Ovary (tissue), 9 donors: Measurements from ENCODE around the gene TESMIN. TPM values are rescaled to one million over a fixed set of nuclear protein-coding genes. Genes with fewer than 3 reads are reported as not detected.

ENCODE experiments used
- DNase-seq, 5 donors: peaks; one replicate each; pipeline ENCODE4 v3.0.0-alpha.2; 2019 to 2020
- H3K27ac ChIP-seq, 2 donors: fragments of 200-600 bp; one replicate each; pipeline versions ENCODE4 v1.5.1 to v1.8.0; 2019 to 2022
- H3K27me3 ChIP-seq: fragments of 200-600 bp; one replicate; pipeline ENCODE4 v1.8.0; 2022
- H3K36me3 ChIP-seq: fragments of 200-600 bp; sonication (generic); one replicate; pipeline ENCODE4 v1.5.1; 2019
- H3K4me1 ChIP-seq: one replicate; pipeline ENCODE4 v1.8.1; 2013; ENCODE audit warnings: mild to moderate bottlenecking, moderate library complexity; ENCODE audit not compliant: insufficient read depth
- H3K4me3 ChIP-seq: fragments of 200-600 bp; sonication (generic); one replicate; pipeline ENCODE4 v1.5.1; 2017
- H3K9me3 ChIP-seq, 2 donors: fragments of 200-600 bp in 1 of 2; sonication (generic) in 1 of 2; one replicate each; pipeline versions ENCODE4 v1.5.1 to v1.8.1; 2013 to 2019; ENCODE audit warnings: mild to moderate bottlenecking in 1 of 2, moderate library complexity in 1 of 2
- EP300 ChIP-seq: sonication (generic); formaldehyde crosslinking; IDR thresholded peaks from one replicate; pipeline ENCODE4 v1.6.1; 2017; ENCODE audit warnings: antibody characterized with exemption
- POLR2A ChIP-seq: fragments of 450-650 bp; IDR thresholded peaks from one replicate; pipeline ENCODE4 v1.6.1; 2017; ENCODE audit warnings: antibody characterized with exemption, mild to moderate bottlenecking, moderate library complexity
- WGBS, 3 donors: extraction: QIAGEN DNeasy Blood & Tissue Kit in 1 of 3; methylation state at CpG; one replicate each; pipeline versions ENCODE4 v1.1.5 to v1.1.7; 2013 to 2017; 5-methylcytosine and 5-hydroxymethylcytosine counted together
- intact Hi-C, 4 donors: fragments of 100-400 bp; cut with DNase I; formaldehyde crosslinking; loops; one replicate each; pipeline versions ENCODE4 v1.11.0 to v1.15.1; 2022 to 2023
- polyA plus RNA-seq, 2 donors: library from polyadenylated mRNA; stranded (reverse); fragments of 200-250 nt in 1 of 2; fragments of 350-450 nt in 1 of 2; fragmentation: Illumina TruSeq in 1 of 2; extraction: RNeasy Lipid Tissue Mini Kit (QIAGEN cat#74804) in 1 of 2; gene quantifications; one replicate each; pipeline ENCODE4 v1.2.3, GENCODE V29; 2013 to 2014
- total RNA-seq, 7 donors: library from RNA; depleted of rRNA in 2 of 7; stranded (reverse); fragments of >200 nt in 2 of 7; fragmentation: NEBNext Ultra II Directional in 3 of 7; extraction: Animal tissue kit (Norgen Biotek cat#: 25700) in 3 of 7; gene quantifications; one replicate each; pipeline versions ENCODE4 v1.1.0 to v1.2.4, GENCODE V29; 2016 to 2023
- TF ChIP-seq, protein P1 (sequence below), 3 donors: fragments of 450-650 bp in 2 of 3; fragments of 200-600 bp in 1 of 3; IDR thresholded peaks; one replicate each; pipeline versions ENCODE4 v1.5.1 to v1.8.0; 2016 to 2022; ENCODE audit warnings: antibody characterized with exemption in 3 of 3, mild to moderate bottlenecking in 1 of 3
- donor health status: DM: no; HTN: no; CAD: no; lungs with moderate emphysema.
- donor health status: DM: no; HTN: no; CAD: no.
- donor health status: Bipolar disorder and iron deficiency.
- donor health status: DM: yes; HTN: yes; CAD: no.
- donor health status: DM: no; HTN: no; CAD: no.
- donor health status: DM: yes; HTN: yes; CAD: no.

Gene TESMIN
- total and polyA plus RNA-seq, 9 donors, result 1.1 to 4.1 (median 1.7) TPM

DNA sequence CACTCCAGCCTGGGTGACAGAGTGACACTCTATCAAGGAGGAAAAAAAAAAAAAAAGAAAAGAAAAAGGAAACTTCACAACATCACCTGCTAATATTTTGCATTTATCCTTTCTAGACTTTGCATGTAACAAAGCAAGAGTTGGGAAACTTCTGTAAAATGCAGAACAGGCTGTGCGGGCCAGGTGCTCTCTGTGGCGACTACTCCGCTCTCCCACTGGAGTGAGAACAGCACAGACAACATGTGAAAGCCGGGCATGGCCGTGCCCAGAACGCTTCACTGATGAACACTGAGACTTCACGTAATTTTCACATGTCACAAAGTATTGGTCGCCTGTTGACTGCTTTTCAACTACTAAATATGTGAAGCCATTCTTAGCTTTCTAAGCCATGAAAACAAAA is 15.5 kb upstream of the TESMIN start:
- TF ChIP-seq EP300 (no peak), POLR2A (no peak)
- TF ChIP-seq, protein P1, sequence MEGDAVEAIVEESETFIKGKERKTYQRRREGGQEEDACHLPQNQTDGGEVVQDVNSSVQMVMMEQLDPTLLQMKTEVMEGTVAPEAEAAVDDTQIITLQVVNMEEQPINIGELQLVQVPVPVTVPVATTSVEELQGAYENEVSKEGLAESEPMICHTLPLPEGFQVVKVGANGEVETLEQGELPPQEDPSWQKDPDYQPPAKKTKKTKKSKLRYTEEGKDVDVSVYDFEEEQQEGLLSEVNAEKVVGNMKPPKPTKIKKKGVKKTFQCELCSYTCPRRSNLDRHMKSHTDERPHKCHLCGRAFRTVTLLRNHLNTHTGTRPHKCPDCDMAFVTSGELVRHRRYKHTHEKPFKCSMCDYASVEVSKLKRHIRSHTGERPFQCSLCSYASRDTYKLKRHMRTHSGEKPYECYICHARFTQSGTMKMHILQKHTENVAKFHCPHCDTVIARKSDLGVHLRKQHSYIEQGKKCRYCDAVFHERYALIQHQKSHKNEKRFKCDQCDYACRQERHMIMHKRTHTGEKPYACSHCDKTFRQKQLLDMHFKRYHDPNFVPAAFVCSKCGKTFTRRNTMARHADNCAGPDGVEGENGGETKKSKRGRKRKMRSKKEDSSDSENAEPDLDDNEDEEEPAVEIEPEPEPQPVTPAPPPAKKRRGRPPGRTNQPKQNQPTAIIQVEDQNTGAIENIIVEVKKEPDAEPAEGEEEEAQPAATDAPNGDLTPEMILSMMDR (IDR thresholded peaks at IDR 0.05), result no peak
- 95 to 97% (median 96%) methylated on average over 8 of the region's 8 CpGs for WGBS, 3 donors
- Histone ChIP-seq H3K36me3 (no peaks in the 10 kb centered on the region), H3K9me3 (no peaks in the 10 kb centered on the region), H3K4me1 (no peaks in the 10 kb centered on the region), H3K27ac (no peak overlapping the region), H3K27me3 (no peaks in the 10 kb centered on the region), H3K4me3 (no peak overlapping the region)
- no peak for DNase-seq
- intact Hi-C loops, result no loop called here

DNA sequence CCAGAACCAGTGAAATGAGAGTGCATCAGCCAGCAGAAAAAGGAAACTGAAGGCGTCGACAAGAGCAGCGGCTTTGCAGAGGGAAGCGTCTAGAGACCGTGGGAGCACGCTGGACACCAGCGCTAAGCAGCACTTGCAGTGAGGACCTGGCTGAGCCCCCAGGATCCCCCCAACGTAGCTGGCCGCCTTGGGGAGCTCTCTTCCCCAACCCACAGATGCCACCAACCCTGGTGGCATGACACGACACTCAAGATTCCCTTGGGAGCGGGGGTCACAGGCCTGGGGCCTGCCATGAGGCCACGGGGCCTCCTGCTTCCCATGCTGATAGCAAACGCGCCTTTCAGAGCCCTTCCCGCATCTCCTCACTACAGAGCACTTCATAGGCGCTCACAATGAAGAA is 13.4 kb upstream of the TESMIN start:
- TF ChIP-seq, protein P1 (IDR thresholded peaks at IDR 0.05), result no peak
- TF ChIP-seq EP300, result no peak
- no peak for TF ChIP-seq POLR2A

DNA sequence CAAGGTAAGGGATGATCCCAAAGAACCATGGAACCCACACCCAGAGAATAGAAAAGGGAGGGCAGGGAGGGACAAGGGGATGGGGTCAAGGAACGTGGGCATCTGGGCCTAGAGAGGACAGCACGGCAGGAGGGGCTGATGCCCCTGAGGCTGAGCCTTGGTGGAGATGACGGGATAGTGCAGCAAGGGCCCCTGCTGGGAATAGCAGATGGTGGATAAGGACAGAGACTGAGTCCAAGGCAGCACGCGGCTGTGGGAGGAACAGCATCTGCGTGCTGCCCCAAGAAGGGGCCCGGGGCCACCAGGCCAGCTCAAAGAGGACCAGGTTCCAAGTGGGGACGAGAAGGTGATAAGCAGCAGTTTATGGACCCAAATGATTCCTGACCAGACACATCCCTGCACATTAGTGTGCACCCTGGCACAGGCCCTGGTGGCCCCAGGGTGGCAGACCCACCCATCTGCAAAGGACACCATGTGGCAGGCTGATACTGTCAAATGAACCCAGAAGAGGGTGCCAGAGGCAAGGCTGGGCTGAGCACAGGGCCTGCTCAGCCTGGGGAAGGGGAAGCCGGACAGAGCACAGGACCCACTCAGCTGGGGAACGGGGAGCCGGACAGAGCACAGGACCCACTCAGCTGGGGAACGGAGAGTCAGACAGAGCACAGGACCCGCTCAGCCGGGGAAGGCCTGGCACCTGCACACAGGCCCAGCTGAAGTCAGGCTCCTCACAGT is 12.8 kb upstream of the TESMIN start:
- no peaks in the 10 kb centered on the region for H3K4me1 ChIP-seq
- TF ChIP-seq EP300 (no peak), POLR2A (no peak)
- TF ChIP-seq, protein P1 (IDR thresholded peaks at IDR 0.05), result no peak
- no peak overlapping the region for H3K27ac ChIP-seq
- no peak for DNase-seq
- H3K36me3 ChIP-seq, result no peaks in the 10 kb centered on the region
- H3K9me3 ChIP-seq, result no peaks in the 10 kb centered on the region
- H3K27me3 ChIP-seq, result no peaks in the 10 kb centered on the region
- intact Hi-C loops, result no loop called here
- no peak overlapping the region for H3K4me3 ChIP-seq
- WGBS, 3 donors, result 89 to 91% (median 90%) methylated on average over 14 of the region's 14 CpGs

More for the DNA sequence above, 13.4 kb upstream of the TESMIN start:
- no peaks in the 10 kb centered on the region for H3K9me3 ChIP-seq
- no peak overlapping the region for H3K27ac ChIP-seq
- intact Hi-C loops, result no loop called here
- WGBS, 3 donors, result 87 to 92% (median 87%) methylated on average over 16 of the region's 16 CpGs
- DNase-seq, result no peak
- H3K4me3 ChIP-seq, result no peak overlapping the region
- H3K27me3 ChIP-seq, result no peaks in the 10 kb centered on the region
- no peaks in the 10 kb centered on the region for H3K36me3 ChIP-seq
- H3K4me1 ChIP-seq, result no peaks in the 10 kb centered on the region

DNA sequence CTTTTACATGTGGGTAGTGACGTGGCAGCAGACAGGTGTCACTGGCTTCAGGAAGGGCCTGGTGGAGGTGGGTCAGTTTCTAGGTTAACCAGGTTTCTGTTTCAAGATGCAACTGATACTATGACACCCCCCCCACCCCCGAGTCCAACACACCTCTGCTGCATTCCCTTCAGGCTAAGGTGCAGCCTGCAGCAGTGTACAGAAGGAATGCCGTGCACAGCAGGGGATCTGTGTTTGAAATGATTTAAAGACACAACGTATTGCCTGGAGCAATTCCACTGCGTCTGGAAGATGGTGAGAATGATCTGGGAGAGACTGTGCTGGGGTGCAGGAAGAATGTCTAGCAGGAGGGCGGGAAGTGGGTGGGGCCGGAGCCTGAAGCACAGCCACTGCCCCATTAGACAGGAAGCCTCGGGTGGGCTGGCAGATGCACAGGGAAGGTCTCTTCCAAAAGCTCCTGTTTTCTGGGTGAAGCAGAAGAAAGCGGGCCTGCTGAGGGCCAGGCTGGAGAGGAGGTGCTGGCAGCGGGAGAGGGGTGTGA is 11.9 kb upstream of the TESMIN start:
- Histone ChIP-seq H3K27me3 (no peaks in the 10 kb centered on the region), H3K4me3 (no peak overlapping the region), H3K36me3 (no peaks in the 10 kb centered on the region), H3K4me1 (no peaks in the 10 kb centered on the region), H3K27ac (no peak overlapping the region), H3K9me3 (no peaks in the 10 kb centered on the region)
- 73 to 75% (median 74%) methylated on average over 10 of the region's 10 CpGs for WGBS, 3 donors
- intact Hi-C loops, result no loop called here
- TF ChIP-seq, protein P1 (IDR thresholded peaks at IDR 0.05), result no peak
- TF ChIP-seq EP300 (no peak), POLR2A (no peak)
- no peak for DNase-seq
